HepG2 (cell line): Measurements from ENCODE around the gene KLHL35. TPM values are rescaled to one million over a fixed set of nuclear protein-coding genes. Genes with fewer than 3 reads are reported as not detected.

Source experiments
- ATAC-seq: fragments of 200-7000 bp; cut with Tn5 transposase; 3 replicates; pipeline ENCODE4 v1.9.1; 2020; ENCODE audit warnings: mild to moderate bottlenecking, moderate library complexity
- BruUV-seq: library from RNA; stranded (reverse); fragments of 400-500 nt; replicated peaks from 2 replicates; lab custom pipeline; 2021; lab: Mats Ljungman, UMichigan
- CTCF ChIA-PET: fragments of 300-600 bp; formaldehyde crosslinking; extraction: SDS; loops from one replicate; lab custom pipeline; 2021; ENCODE audit warnings: low total read pairs, inconsistent platforms, low intra/inter-chr PET ratio; lab: Yijun Ruan, JAX
- POLR2A ChIA-PET: fragments of 350-600 bp; sonication (Branson Sonifier 250); formaldehyde crosslinking; loops from one replicate; lab custom pipeline; 2020; ENCODE audit warnings: antibody characterized with exemption, inconsistent platforms; lab: Yijun Ruan, JAX
- DNase-seq: peaks from one replicate; pipeline ENCODE4 v3.0.0-alpha.2; 2015; ENCODE audit warnings: low spot score
- FAIRE-seq: peaks from 3 replicates; lab custom pipeline; 2011; peaks lifted over from hg19 to GRCh38; lab: Jason Lieb, UNC
- H2AFZ ChIP-seq: one replicate; pipeline ENCODE4 v1.6.1; 2011; ENCODE audit warnings: low read length, inconsistent platforms
- H3K27ac ChIP-seq: fragments of 300-600 bp; 3 replicates; pipeline ENCODE4 v1.8.0; 2011; ENCODE audit warnings: mixed run types, mild to moderate bottlenecking, mixed read lengths, low read length, inconsistent platforms; ENCODE audit not compliant: insufficient read depth; ENCODE audit errors: extremely low read length
- H3K27me3 ChIP-seq, 2 experiments: fragments of 200-600 bp in 1 of 2; 2 replicates in 1 of 2; 3 replicates in 1 of 2; pipeline versions ENCODE4 v1.6.0 to v1.8.0; 2011; ENCODE audit warnings: low read length in 2 of 2, mild to moderate bottlenecking in 2 of 2, moderate library complexity in 2 of 2, inconsistent platforms in 1 of 2; ENCODE audit not compliant: insufficient read depth in 2 of 2, control insufficient read depth in 1 of 2
- H3K36me3 ChIP-seq, 2 experiments: fragments of 200-600 bp in 1 of 2; replicated peaks in 1 of 2; 2 replicates in 1 of 2; 3 replicates in 1 of 2; pipeline versions ENCODE4 v1.5.1 to v1.8.0; 2011; ENCODE audit warnings: low read length in 2 of 2, inconsistent platforms in 1 of 2; ENCODE audit not compliant: insufficient read depth in 2 of 2, control insufficient read depth in 1 of 2
- H3K4me1 ChIP-seq: 2 replicates; pipeline ENCODE4 v1.5.1; 2012; ENCODE audit warnings: low read length, inconsistent platforms; ENCODE audit not compliant: insufficient read depth
- H3K4me2 ChIP-seq: 2 replicates; pipeline ENCODE4 v1.6.0; 2011; ENCODE audit warnings: low read depth, low read length, inconsistent platforms
- H3K4me3 ChIP-seq, 3 experiments: fragments of 200-600 bp in 1 of 3; sonication (generic), shearing (Covaris generic) in 1 of 3; replicated peaks in 1 of 3; 2 replicates each; pipeline ENCODE4 v1.5.1; 2011 to 2016; ENCODE audit warnings: low read length in 3 of 3, inconsistent platforms in 2 of 3, low read depth in 2 of 3, mild to moderate bottlenecking in 2 of 3, control low read depth in 1 of 3, mixed read lengths in 1 of 3; ENCODE audit not compliant: insufficient read depth in 1 of 3
- H3K79me2 ChIP-seq: one replicate; pipeline ENCODE4 v1.6.1; 2011; ENCODE audit warnings: low read length, inconsistent platforms; ENCODE audit not compliant: insufficient read depth
- H3K9ac ChIP-seq: 2 replicates; pipeline ENCODE4 v1.6.0; 2011; ENCODE audit warnings: mild to moderate bottlenecking, low read depth, low read length, inconsistent platforms; ENCODE audit not compliant: insufficient read depth
- H3K9me3 ChIP-seq: 2 replicates; pipeline ENCODE4 v1.5.1; 2012; ENCODE audit warnings: mild to moderate bottlenecking, low read length
- H4K20me1 ChIP-seq: 2 replicates; pipeline ENCODE4 v1.6.0; 2011; ENCODE audit warnings: inconsistent platforms, mild to moderate bottlenecking, low read length, moderate library complexity; ENCODE audit not compliant: insufficient read depth
- EP300 ChIP-seq, 3 experiments: sonication (generic) in 1 of 3; formaldehyde crosslinking in 1 of 3; IDR thresholded peaks; 2 replicates each; pipeline versions ENCODE4 v1.5.1 to v1.6.1; 2011 to 2020; ENCODE audit warnings: low read depth in 2 of 3, low read length in 2 of 3, borderline replicate concordance in 1 of 3, improper control_type of control experiment in 1 of 3, mild to moderate bottlenecking in 1 of 3, missing genetic modification reagents in 1 of 3, moderate library complexity in 1 of 3
- GTF2F1 ChIP-seq: fragments of 150-350 bp; IDR thresholded peaks from 2 replicates; pipeline ENCODE4 v1.6.1; 2014; ENCODE audit warnings: low read length
- KDM5A ChIP-seq: fragments of 200-600 bp; sonication (generic); IDR thresholded peaks from 2 replicates; pipeline ENCODE4 v1.7.0; 2018; ENCODE audit warnings: antibody characterized with exemption, mild to moderate bottlenecking, low read length, borderline replicate concordance
- MBD4 ChIP-seq: IDR thresholded peaks from 2 replicates; pipeline ENCODE4 v1.6.1; 2012; ENCODE audit warnings: low read length, inconsistent platforms, borderline replicate concordance
- MED8 ChIP-seq: sonication (generic); formaldehyde crosslinking; IDR thresholded peaks from 2 replicates; pipeline ENCODE4 v1.8.1; 2023; ENCODE audit warnings: mild to moderate bottlenecking, missing genetic modification reagents; ENCODE audit not compliant: insufficient replicate concordance
- SIX1 ChIP-seq: sonication (generic); formaldehyde crosslinking; IDR thresholded peaks from 2 replicates; pipeline ENCODE4 v1.4.0; 2020; ENCODE audit warnings: missing genetic modification reagents, borderline replicate concordance
- SNAPC2 ChIP-seq: sonication (generic); formaldehyde crosslinking; IDR thresholded peaks from 2 replicates; pipeline ENCODE4 v1.8.1; 2022; ENCODE audit warnings: mild to moderate bottlenecking, missing genetic modification reagents
- WGBS: methylation state at CpG from one replicate; pipeline ENCODE4 v1.1.6; 2017; ENCODE audit warnings: low lambda C conversion rate; 5-methylcytosine and 5-hydroxymethylcytosine counted together
- in situ Hi-C: cut with HindIII; loops from 2 replicates; pipeline ENCODE4 v1.10.0; 2017; ENCODE audit warnings: low pct_unique_long_range_greater_than_20kb; ENCODE audit not compliant: extremely low pct_ligation_motif_present
- intact Hi-C: fragments of 100-400 bp; cut with micrococcal nuclease; formaldehyde crosslinking; loops from one replicate; pipeline ENCODE4 v1.10.0; 2022; ENCODE audit not compliant: unreplicated experiment
- polyA plus RNA-seq, 8 experiments: library from polyadenylated mRNA; depleted of rRNA in 3 of 8; stranded (reverse) in 7 of 8; unstranded in 1 of 8; fragments of >200 nt; fragmentation: Illumina TruSeq in 4 of 8; extraction: Trizol in 4 of 8; gene quantifications; 2 replicates each; pipeline versions ENCODE4 v1.2.1 to v1.2.3, GENCODE V29; 2011 to 2016; ENCODE audit warnings: low read depth in 4 of 8, missing spikeins in 1 of 8, mixed read lengths in 1 of 8; ENCODE audit not compliant: insufficient read depth in 1 of 8
- total RNA-seq, 5 experiments: library from RNA; depleted of rRNA; stranded (reverse); fragments of >200 nt; fragmentation: Illumina TruSeq; extraction: Trizol; gene quantifications; 2 replicates each; pipeline ENCODE4 v1.2.3, GENCODE V29; 2016; ENCODE audit warnings: low read depth in 1 of 5
- TF ChIP-seq, protein P1 (sequence below): IDR thresholded peaks from 2 replicates; pipeline ENCODE4 v1.4.0; 2020; ENCODE audit warnings: mild to moderate bottlenecking, missing genetic modification reagents
- TF ChIP-seq, protein P2 (sequence below): sonication (generic); formaldehyde crosslinking; IDR thresholded peaks from 2 replicates; pipeline ENCODE4 v1.8.1; 2023; ENCODE audit warnings: mild to moderate bottlenecking, missing genetic modification reagents
- TF ChIP-seq, protein P3 (sequence below): sonication (generic); formaldehyde crosslinking; IDR thresholded peaks from 2 replicates; pipeline ENCODE4 v1.5.1; 2020; ENCODE audit warnings: missing genetic modification reagents, mild to moderate bottlenecking, borderline replicate concordance
- TF ChIP-seq, protein P4 (sequence below): sonication (generic); formaldehyde crosslinking; IDR thresholded peaks from 2 replicates; pipeline ENCODE4 v1.5.1; 2020; ENCODE audit warnings: mild to moderate bottlenecking, missing genetic modification reagents, borderline replicate concordance

Gene KLHL35
- total and polyA plus RNA-seq, 2 of the 13 experiments (the other 11 are each of a cell fraction or from before 2014, with no cell fraction given), result not detected

DNA sequence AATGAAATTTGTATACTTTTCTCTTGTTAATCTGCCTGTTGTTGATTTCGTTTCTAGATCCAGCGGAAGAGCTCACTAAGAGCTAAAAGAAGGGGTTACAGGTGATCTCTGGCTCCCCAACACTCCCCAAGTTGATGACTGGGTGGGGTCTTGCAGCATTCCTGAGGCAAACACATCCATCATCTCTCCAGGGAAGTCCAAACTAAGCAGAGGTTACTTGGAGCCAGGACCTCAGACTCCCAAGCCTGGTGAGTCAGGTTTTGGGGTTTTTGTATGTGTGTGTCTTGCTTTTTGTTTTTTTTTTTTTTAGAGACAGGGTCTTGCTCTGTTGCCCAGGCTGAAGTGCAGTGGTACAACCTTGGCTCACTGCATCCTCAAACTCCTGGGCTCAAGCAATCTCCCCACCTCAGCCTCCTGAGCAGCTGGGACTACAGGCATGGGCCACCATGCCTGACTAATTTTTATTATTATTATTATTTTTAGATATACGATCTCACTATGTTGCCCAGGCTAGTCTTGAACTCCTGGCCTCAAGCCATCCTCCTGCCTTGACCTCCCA is 45.2 kb downstream of the KLHL35 start:
- 21% methylated on average over 3 of the region's 3 CpGs for WGBS
- H3K27me3 ChIP-seq, result peaks cover 0 to 3% of the 10 kb centered on the region in 2 experiments; a peak in 4 of 5 replicates
- TF ChIP-seq, protein P1, sequence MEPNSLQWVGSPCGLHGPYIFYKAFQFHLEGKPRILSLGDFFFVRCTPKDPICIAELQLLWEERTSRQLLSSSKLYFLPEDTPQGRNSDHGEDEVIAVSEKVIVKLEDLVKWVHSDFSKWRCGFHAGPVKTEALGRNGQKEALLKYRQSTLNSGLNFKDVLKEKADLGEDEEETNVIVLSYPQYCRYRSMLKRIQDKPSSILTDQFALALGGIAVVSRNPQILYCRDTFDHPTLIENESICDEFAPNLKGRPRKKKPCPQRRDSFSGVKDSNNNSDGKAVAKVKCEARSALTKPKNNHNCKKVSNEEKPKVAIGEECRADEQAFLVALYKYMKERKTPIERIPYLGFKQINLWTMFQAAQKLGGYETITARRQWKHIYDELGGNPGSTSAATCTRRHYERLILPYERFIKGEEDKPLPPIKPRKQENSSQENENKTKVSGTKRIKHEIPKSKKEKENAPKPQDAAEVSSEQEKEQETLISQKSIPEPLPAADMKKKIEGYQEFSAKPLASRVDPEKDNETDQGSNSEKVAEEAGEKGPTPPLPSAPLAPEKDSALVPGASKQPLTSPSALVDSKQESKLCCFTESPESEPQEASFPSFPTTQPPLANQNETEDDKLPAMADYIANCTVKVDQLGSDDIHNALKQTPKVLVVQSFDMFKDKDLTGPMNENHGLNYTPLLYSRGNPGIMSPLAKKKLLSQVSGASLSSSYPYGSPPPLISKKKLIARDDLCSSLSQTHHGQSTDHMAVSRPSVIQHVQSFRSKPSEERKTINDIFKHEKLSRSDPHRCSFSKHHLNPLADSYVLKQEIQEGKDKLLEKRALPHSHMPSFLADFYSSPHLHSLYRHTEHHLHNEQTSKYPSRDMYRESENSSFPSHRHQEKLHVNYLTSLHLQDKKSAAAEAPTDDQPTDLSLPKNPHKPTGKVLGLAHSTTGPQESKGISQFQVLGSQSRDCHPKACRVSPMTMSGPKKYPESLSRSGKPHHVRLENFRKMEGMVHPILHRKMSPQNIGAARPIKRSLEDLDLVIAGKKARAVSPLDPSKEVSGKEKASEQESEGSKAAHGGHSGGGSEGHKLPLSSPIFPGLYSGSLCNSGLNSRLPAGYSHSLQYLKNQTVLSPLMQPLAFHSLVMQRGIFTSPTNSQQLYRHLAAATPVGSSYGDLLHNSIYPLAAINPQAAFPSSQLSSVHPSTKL, result no peak
- no peak for TF ChIP-seq SNAPC2 (CRISPR knock-in tag)
- TF ChIP-seq, protein P2, sequence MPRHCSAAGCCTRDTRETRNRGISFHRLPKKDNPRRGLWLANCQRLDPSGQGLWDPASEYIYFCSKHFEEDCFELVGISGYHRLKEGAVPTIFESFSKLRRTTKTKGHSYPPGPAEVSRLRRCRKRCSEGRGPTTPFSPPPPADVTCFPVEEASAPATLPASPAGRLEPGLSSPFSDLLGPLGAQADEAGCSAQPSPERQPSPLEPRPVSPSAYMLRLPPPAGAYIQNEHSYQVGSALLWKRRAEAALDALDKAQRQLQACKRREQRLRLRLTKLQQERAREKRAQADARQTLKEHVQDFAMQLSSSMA, result no peak
- no peak for TF ChIP-seq GTF2F1
- TF ChIP-seq MBD4, result no peak
- TF ChIP-seq SIX1, result no peak
- no peak for TF ChIP-seq MED8 (CRISPR knock-in tag)
- TF ChIP-seq, protein P3, sequence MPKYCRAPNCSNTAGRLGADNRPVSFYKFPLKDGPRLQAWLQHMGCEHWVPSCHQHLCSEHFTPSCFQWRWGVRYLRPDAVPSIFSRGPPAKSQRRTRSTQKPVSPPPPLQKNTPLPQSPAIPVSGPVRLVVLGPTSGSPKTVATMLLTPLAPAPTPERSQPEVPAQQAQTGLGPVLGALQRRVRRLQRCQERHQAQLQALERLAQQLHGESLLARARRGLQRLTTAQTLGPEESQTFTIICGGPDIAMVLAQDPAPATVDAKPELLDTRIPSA (CRISPR knock-in tag), result no peak
- TF ChIP-seq, protein P4, sequence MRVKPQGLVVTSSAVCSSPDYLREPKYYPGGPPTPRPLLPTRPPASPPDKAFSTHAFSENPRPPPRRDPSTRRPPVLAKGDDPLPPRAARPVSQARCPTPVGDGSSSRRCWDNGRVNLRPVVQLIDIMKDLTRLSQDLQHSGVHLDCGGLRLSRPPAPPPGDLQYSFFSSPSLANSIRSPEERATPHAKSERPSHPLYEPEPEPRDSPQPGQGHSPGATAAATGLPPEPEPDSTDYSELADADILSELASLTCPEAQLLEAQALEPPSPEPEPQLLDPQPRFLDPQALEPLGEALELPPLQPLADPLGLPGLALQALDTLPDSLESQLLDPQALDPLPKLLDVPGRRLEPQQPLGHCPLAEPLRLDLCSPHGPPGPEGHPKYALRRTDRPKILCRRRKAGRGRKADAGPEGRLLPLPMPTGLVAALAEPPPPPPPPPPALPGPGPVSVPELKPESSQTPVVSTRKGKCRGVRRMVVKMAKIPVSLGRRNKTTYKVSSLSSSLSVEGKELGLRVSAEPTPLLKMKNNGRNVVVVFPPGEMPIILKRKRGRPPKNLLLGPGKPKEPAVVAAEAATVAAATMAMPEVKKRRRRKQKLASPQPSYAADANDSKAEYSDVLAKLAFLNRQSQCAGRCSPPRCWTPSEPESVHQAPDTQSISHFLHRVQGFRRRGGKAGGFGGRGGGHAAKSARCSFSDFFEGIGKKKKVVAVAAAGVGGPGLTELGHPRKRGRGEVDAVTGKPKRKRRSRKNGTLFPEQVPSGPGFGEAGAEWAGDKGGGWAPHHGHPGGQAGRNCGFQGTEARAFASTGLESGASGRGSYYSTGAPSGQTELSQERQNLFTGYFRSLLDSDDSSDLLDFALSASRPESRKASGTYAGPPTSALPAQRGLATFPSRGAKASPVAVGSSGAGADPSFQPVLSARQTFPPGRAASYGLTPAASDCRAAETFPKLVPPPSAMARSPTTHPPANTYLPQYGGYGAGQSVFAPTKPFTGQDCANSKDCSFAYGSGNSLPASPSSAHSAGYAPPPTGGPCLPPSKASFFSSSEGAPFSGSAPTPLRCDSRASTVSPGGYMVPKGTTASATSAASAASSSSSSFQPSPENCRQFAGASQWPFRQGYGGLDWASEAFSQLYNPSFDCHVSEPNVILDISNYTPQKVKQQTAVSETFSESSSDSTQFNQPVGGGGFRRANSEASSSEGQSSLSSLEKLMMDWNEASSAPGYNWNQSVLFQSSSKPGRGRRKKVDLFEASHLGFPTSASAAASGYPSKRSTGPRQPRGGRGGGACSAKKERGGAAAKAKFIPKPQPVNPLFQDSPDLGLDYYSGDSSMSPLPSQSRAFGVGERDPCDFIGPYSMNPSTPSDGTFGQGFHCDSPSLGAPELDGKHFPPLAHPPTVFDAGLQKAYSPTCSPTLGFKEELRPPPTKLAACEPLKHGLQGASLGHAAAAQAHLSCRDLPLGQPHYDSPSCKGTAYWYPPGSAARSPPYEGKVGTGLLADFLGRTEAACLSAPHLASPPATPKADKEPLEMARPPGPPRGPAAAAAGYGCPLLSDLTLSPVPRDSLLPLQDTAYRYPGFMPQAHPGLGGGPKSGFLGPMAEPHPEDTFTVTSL (CRISPR knock-in tag), result no peak
- no peak for TF ChIP-seq EP300 (IDR thresholded peaks at IDR 0.05; ENCODE audit: low read depth in 2 of 2, low read length in 2 of 2)
- no peak for TF ChIP-seq EP300 (CRISPR knock-in tag; IDR thresholded peaks at IDR 0.05; ENCODE audit: borderline replicate concordance)
- no peak for TF ChIP-seq KDM5A

More for the DNA sequence above, 45.2 kb downstream of the KLHL35 start:
- H3K27ac ChIP-seq, result no peak overlapping the region
- H3K4me1 ChIP-seq, result peaks cover 37% of the 10 kb centered on the region
- ATAC-seq (no peak), DNase-seq (no peak), FAIRE-seq (no peak)
- ChIA-PET POLR2A (interaction anchor here (1.9 kb wide), 1 partner anchor 13 kb away, joined by 4 read pairs; no protein-coding TSS in a partner anchor), CTCF (interaction anchor here (1.2 to 3.4 kb wide), 3 partner anchors 38 to 144 kb away, joined by 4 to 18 read pairs (median 7); no protein-coding TSS in a partner anchor)
- H3K9me3 ChIP-seq, result no peaks in the 10 kb centered on the region
- no peaks in the 10 kb centered on the region for H3K36me3 ChIP-seq
- intact Hi-C loops (loop anchor here (1.0 kb wide), 1 partner anchor 144 kb away; no protein-coding TSS in a partner anchor), in situ Hi-C loops (loop anchor here (5.0 kb wide), 1 partner anchor 144 kb away; no protein-coding TSS in a partner anchor)
- H3K79me2 ChIP-seq, result no peaks in the 10 kb centered on the region
- no peaks in the 10 kb centered on the region for H4K20me1 ChIP-seq
- H2AFZ ChIP-seq, result no peak overlapping the region
- BruUV-seq, result no TSS peak
- no peak overlapping the region for H3K4me3 ChIP-seq
- no peak overlapping the region for H3K9ac ChIP-seq
- no peak overlapping the region for H3K4me2 ChIP-seq
